Tibial artery (tissue), 4 donors: Measurements from ENCODE around the gene GOLGA6L7.
"Not testable (repeated sequence)": the region's sequence is repeated elsewhere in the genome, so short reads cannot be mapped to it uniquely, and the experiment has no call there.

ENCODE experiments used
- DNase-seq, 2 donors: peaks; one replicate each; pipeline ENCODE4 v3.0.0-alpha.2; 2019
- H3K27ac ChIP-seq, 2 donors: fragments of 200-600 bp; sonication (generic) in 1 of 2; 1 replicate in 1 of 2; 2 replicates in 1 of 2; pipeline ENCODE4 v1.5.1; 2018 to 2019; ENCODE audit warnings: mild to moderate bottlenecking in 1 of 2
- H3K27me3 ChIP-seq, 2 donors: fragments of 200-600 bp; sonication (generic) in 1 of 2; one replicate each; pipeline versions ENCODE4 v1.5.1 to v1.6.0; 2016 to 2019
- H3K36me3 ChIP-seq, 3 donors: fragments of 200-600 bp; sonication (generic) in 2 of 3; one replicate each; pipeline ENCODE4 v1.5.1; 2016 to 2019; ENCODE audit warnings: mild to moderate bottlenecking in 2 of 3
- H3K4me1 ChIP-seq, 4 donors: fragments of 200-600 bp; sonication (generic) in 2 of 4; 1 replicate in 3 of 4; 2 replicates in 1 of 4; pipeline ENCODE4 v1.5.1; 2016 to 2019
- H3K4me3 ChIP-seq, 2 donors: fragments of 200-600 bp; sonication (generic) in 1 of 2; 1 replicate in 1 of 2; 2 replicates in 1 of 2; pipeline ENCODE4 v1.5.1; 2018 to 2019; ENCODE audit warnings: mild to moderate bottlenecking in 2 of 2
- H3K9me3 ChIP-seq, 3 donors: fragments of 200-600 bp; sonication (generic) in 1 of 3; one replicate each; pipeline ENCODE4 v1.5.1; 2016 to 2019
- intact Hi-C: fragments of 100-400 bp; cut with DNase I; formaldehyde crosslinking; loops from one replicate; pipeline ENCODE4 v1.15.0; 2023; ENCODE audit warnings: low total_unique reads

GOLGA6L7 gene

GRCh38 chr15:28849271-28849670 lies 827 bp upstream of the GOLGA6L7 start:
- H3K36me3 ChIP-seq, H3K4me3 ChIP-seq, H3K27me3 ChIP-seq, DNase-seq, H3K9me3 ChIP-seq, intact Hi-C loops, H3K27ac ChIP-seq, H3K4me1 ChIP-seq: not testable (repeated sequence)

GRCh38 chr15:28847959-28848358 lies 485 bp downstream of the GOLGA6L7 start:
- H3K27ac ChIP-seq, DNase-seq, H3K4me1 ChIP-seq, H3K4me3 ChIP-seq, intact Hi-C loops, H3K9me3 ChIP-seq, H3K36me3 ChIP-seq, H3K27me3 ChIP-seq: not testable (repeated sequence)

- DNase-seq, intact Hi-C loops: not testable (repeated sequence)
Observed at GRCh38 chr15:28847247-28847646, 1.2 kb downstream of the GOLGA6L7 start.

GRCh38 chr15:28844147-28844546 lies 4.3 kb downstream of the GOLGA6L7 start:
- H3K4me3 ChIP-seq, H3K4me1 ChIP-seq, H3K27me3 ChIP-seq, H3K27ac ChIP-seq, H3K9me3 ChIP-seq, intact Hi-C loops, H3K36me3 ChIP-seq, DNase-seq: not testable (repeated sequence)

More at GRCh38 chr15:28847247-28847646, 1.2 kb downstream of the GOLGA6L7 start:
- not testable (repeated sequence) for H3K9me3 ChIP-seq, H3K36me3 ChIP-seq, H3K27me3 ChIP-seq, H3K4me1 ChIP-seq, H3K27ac ChIP-seq, H3K4me3 ChIP-seq

- H3K4me1 ChIP-seq, H3K36me3 ChIP-seq, H3K27me3 ChIP-seq, H3K4me3 ChIP-seq, DNase-seq, intact Hi-C loops, H3K27ac ChIP-seq, H3K9me3 ChIP-seq: not testable (repeated sequence)
Observed at GRCh38 chr15:28843520-28843919, 4.9 kb downstream of the GOLGA6L7 start.

- H3K27me3 ChIP-seq, intact Hi-C loops, H3K36me3 ChIP-seq, H3K9me3 ChIP-seq, H3K4me3 ChIP-seq, H3K4me1 ChIP-seq, H3K27ac ChIP-seq, DNase-seq: not testable (repeated sequence)
Observed at GRCh38 chr15:28842210-28842609, 6.2 kb downstream of the GOLGA6L7 start.

GRCh38 chr15:28840285-28840684 lies 8.2 kb downstream of the GOLGA6L7 start:
- H3K36me3 ChIP-seq, intact Hi-C loops, DNase-seq, H3K9me3 ChIP-seq, H3K4me3 ChIP-seq, H3K4me1 ChIP-seq, H3K27me3 ChIP-seq, H3K27ac ChIP-seq: not testable (repeated sequence)

GRCh38 chr15:28834957-28835585 lies 13.4 kb downstream of the GOLGA6L7 start:
- H3K4me1 ChIP-seq, intact Hi-C loops, DNase-seq, H3K27ac ChIP-seq, H3K27me3 ChIP-seq, H3K36me3 ChIP-seq, H3K4me3 ChIP-seq, H3K9me3 ChIP-seq: not testable (repeated sequence)

- H3K27me3 ChIP-seq, H3K36me3 ChIP-seq, intact Hi-C loops, H3K9me3 ChIP-seq, H3K27ac ChIP-seq, H3K4me1 ChIP-seq: not testable (repeated sequence)
- DNase-seq, result peak in 1 of 2 donors; percentile 36
- H3K4me3 ChIP-seq, result peak overlapping the region; percentile 31 to 43
Observed at GRCh38 chr15:28831897-28832587, 16.4 kb downstream of the GOLGA6L7 start.

GRCh38 chr15:28821420-28821819 lies 27.0 kb downstream of the GOLGA6L7 start:
- DNase-seq, H3K4me1 ChIP-seq, H3K4me3 ChIP-seq, H3K27me3 ChIP-seq, H3K27ac ChIP-seq, intact Hi-C loops, H3K9me3 ChIP-seq, H3K36me3 ChIP-seq: not testable (repeated sequence)

- intact Hi-C loops, result not testable (repeated sequence)
Observed at GRCh38 chr15:28819930-28820295, 28.5 kb downstream of the GOLGA6L7 start.

GRCh38 chr15:28819019-28819929 lies 29.2 kb downstream of the GOLGA6L7 start:
- intact Hi-C loops, H3K4me3 ChIP-seq, H3K9me3 ChIP-seq, H3K27me3 ChIP-seq, H3K27ac ChIP-seq, H3K4me1 ChIP-seq, DNase-seq, H3K36me3 ChIP-seq: not testable (repeated sequence)

More at GRCh38 chr15:28819930-28820295, 28.5 kb downstream of the GOLGA6L7 start:
- H3K27me3 ChIP-seq, DNase-seq, H3K36me3 ChIP-seq, H3K4me3 ChIP-seq, H3K27ac ChIP-seq, H3K9me3 ChIP-seq, H3K4me1 ChIP-seq: not testable (repeated sequence)

GRCh38 chr15:28818168-28818567 lies 30.3 kb downstream of the GOLGA6L7 start:
- H3K27ac ChIP-seq, H3K27me3 ChIP-seq, H3K36me3 ChIP-seq, H3K4me3 ChIP-seq, intact Hi-C loops, H3K4me1 ChIP-seq, H3K9me3 ChIP-seq, DNase-seq: not testable (repeated sequence)

- H3K9me3 ChIP-seq, H3K27me3 ChIP-seq, intact Hi-C loops, DNase-seq, H3K27ac ChIP-seq, H3K4me3 ChIP-seq, H3K36me3 ChIP-seq, H3K4me1 ChIP-seq: not testable (repeated sequence)
Observed at GRCh38 chr15:28814059-28814458, 34.4 kb downstream of the GOLGA6L7 start.
